ENCODE results near the gene SLC12A3.

SLC12A3 gene

GRCh38 chr16:56950051-56950450 lies 85.0 kb downstream of the SLC12A3 start:
- no peak overlapping the region for H3K4me3 ChIP-seq (ENCODE audit: low read length, poor library complexity, severe bottlenecking)
- peaks cover 4% of the 10 kb centered on the region for H3K36me3 ChIP-seq (ENCODE audit: insufficient read depth, low read length)
- H4K20me1 ChIP-seq (ENCODE audit: insufficient read depth, low read length, poor library complexity, severe bottlenecking) = no peaks in the 10 kb centered on the region
- no peaks in the 10 kb centered on the region for H3K4me1 ChIP-seq (ENCODE audit: insufficient read depth, low read length, poor library complexity, severe bottlenecking)
- no peak overlapping the region for H2AFZ ChIP-seq (ENCODE audit: low read length)
- H3K4me2 ChIP-seq (ENCODE audit: low read depth, low read length, poor library complexity, severe bottlenecking) = no peak overlapping the region
- no peaks in the 10 kb centered on the region for H3K9me2 ChIP-seq (replicated peaks; ENCODE audit: low read depth, low read length)
- H3K9me3 ChIP-seq (ENCODE audit: insufficient read depth, low read depth, low read length) = no peaks in the 10 kb centered on the region
- TF ChIP-seq, protein P1, sequence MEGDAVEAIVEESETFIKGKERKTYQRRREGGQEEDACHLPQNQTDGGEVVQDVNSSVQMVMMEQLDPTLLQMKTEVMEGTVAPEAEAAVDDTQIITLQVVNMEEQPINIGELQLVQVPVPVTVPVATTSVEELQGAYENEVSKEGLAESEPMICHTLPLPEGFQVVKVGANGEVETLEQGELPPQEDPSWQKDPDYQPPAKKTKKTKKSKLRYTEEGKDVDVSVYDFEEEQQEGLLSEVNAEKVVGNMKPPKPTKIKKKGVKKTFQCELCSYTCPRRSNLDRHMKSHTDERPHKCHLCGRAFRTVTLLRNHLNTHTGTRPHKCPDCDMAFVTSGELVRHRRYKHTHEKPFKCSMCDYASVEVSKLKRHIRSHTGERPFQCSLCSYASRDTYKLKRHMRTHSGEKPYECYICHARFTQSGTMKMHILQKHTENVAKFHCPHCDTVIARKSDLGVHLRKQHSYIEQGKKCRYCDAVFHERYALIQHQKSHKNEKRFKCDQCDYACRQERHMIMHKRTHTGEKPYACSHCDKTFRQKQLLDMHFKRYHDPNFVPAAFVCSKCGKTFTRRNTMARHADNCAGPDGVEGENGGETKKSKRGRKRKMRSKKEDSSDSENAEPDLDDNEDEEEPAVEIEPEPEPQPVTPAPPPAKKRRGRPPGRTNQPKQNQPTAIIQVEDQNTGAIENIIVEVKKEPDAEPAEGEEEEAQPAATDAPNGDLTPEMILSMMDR (conservative IDR thresholded peaks at IDR 0.05; ENCODE audit: low read length) = no peak
- TF ChIP-seq EZH2phosphoT487 (IDR thresholded peaks at IDR 0.05; ENCODE audit: borderline replicate concordance) = no peak
- no peaks in the 10 kb centered on the region for H3K27me3 ChIP-seq (ENCODE audit: insufficient read depth, low read length, poor library complexity, severe bottlenecking)
- H3F3A ChIP-seq (ENCODE audit: low read depth) = no peaks in the 10 kb centered on the region
- no peak overlapping the region for H3K9ac ChIP-seq (ENCODE audit: low read depth, low read length, poor library complexity, severe bottlenecking)
- no peaks in the 10 kb centered on the region for H3K79me2 ChIP-seq (ENCODE audit: insufficient read depth, low read length)

- H3K4me2 ChIP-seq (ENCODE audit: low read depth, low read length, poor library complexity, severe bottlenecking) = no peak overlapping the region
- H3K9ac ChIP-seq (ENCODE audit: low read depth, low read length, poor library complexity, severe bottlenecking) = no peak overlapping the region
- H3K4me1 ChIP-seq (ENCODE audit: insufficient read depth, low read length, poor library complexity, severe bottlenecking) = no peaks in the 10 kb centered on the region
- no peak overlapping the region for H2AFZ ChIP-seq (ENCODE audit: low read length)
- no peaks in the 10 kb centered on the region for H3K36me3 ChIP-seq (ENCODE audit: insufficient read depth, low read length)
- H3K79me2 ChIP-seq (ENCODE audit: insufficient read depth, low read length) = no peaks in the 10 kb centered on the region
- no peaks in the 10 kb centered on the region for H4K20me1 ChIP-seq (ENCODE audit: insufficient read depth, low read length, poor library complexity, severe bottlenecking)
- H3K4me3 ChIP-seq (ENCODE audit: low read length, poor library complexity, severe bottlenecking) = no peak overlapping the region
- H3K27me3 ChIP-seq (ENCODE audit: insufficient read depth, low read length, poor library complexity, severe bottlenecking) = no peaks in the 10 kb centered on the region
- H3K9me2 ChIP-seq (replicated peaks; ENCODE audit: low read depth, low read length) = no peaks in the 10 kb centered on the region
- TF ChIP-seq, protein P1 (conservative IDR thresholded peaks at IDR 0.05; ENCODE audit: low read length) = no peak
- TF ChIP-seq EZH2phosphoT487 (IDR thresholded peaks at IDR 0.05; ENCODE audit: borderline replicate concordance) = no peak
- H3K9me3 ChIP-seq (ENCODE audit: insufficient read depth, low read depth, low read length) = no peaks in the 10 kb centered on the region
- H3F3A ChIP-seq (ENCODE audit: low read depth) = no peaks in the 10 kb centered on the region
These were observed 85.4 kb downstream of the SLC12A3 start for GRCh38 chr16:56950455-56950854.

DNA sequence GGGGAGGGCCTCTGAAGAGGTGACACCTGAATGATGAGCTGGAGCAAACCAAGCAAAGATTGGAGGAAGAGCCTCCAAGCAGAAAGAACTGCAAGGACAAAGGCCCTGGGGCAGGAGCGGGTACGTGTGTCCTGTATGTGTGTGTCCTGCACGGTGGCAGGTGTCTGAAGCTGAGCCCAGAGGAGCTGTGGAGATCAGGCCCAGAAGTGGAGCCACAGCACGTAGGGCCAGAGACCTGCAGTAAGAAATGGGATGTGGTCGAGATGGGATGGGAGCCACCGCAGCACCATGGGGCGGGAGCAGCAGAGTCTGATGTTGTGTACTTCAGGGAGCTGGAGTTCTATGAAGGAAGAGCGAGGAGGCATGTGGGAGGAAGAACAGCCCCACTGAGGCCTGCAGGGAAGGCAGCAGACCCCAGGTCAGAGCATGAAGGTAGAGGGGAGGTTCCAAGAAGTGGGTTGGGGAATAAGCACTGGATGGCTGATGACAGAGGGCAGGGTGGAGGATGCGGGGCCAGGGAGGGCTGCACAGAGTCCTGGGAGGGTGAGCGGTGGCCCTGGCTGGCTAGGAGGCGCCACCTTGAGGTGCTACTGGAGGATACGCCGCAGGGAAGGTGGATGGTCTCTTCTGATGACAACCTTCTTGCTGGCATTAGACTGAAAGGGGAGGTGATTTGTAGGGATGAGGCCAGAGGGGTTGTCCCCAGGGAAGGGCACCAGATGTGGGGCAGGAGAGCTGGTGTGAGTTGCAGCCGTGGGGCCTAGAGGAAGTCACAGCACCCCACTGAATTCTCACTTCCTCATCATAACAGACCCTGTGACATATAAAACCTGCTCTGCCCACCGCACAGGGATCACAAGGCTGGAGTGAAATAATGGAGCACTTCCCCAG lies 86.1 kb downstream of the SLC12A3 start:
- Histone ChIP-seq H3K9me2 (replicated peaks; ENCODE audit: low read depth, low read length) (no peaks in the 10 kb centered on the region), H3K4me1 (ENCODE audit: insufficient read depth, low read length, poor library complexity, severe bottlenecking) (no peaks in the 10 kb centered on the region), H3F3A (ENCODE audit: low read depth) (no peaks in the 10 kb centered on the region), H3K9ac (ENCODE audit: low read depth, low read length, poor library complexity, severe bottlenecking) (no peak overlapping the region), H3K79me2 (ENCODE audit: insufficient read depth, low read length) (no peaks in the 10 kb centered on the region), H3K4me3 (ENCODE audit: low read length, poor library complexity, severe bottlenecking) (no peak overlapping the region), H4K20me1 (ENCODE audit: insufficient read depth, low read length, poor library complexity, severe bottlenecking) (no peaks in the 10 kb centered on the region), H3K4me2 (ENCODE audit: low read depth, low read length, poor library complexity, severe bottlenecking) (no peak overlapping the region), H2AFZ (ENCODE audit: low read length) (no peak overlapping the region), H3K9me3 (ENCODE audit: insufficient read depth, low read depth, low read length) (no peaks in the 10 kb centered on the region), H3K36me3 (ENCODE audit: insufficient read depth, low read length) (no peaks in the 10 kb centered on the region), H3K27me3 (ENCODE audit: insufficient read depth, low read length, poor library complexity, severe bottlenecking) (no peaks in the 10 kb centered on the region)
- TF ChIP-seq, protein P1 (conservative IDR thresholded peaks at IDR 0.05; ENCODE audit: low read length) = peak; percentile 87
- no peak for TF ChIP-seq EZH2phosphoT487 (IDR thresholded peaks at IDR 0.05; ENCODE audit: borderline replicate concordance)
